GM12878 (cell line): ENCODE results near the gene ERVMER34-1. TPM values are rescaled to one million over a fixed set of nuclear protein-coding genes. Genes with fewer than 3 reads are reported as not detected.

ENCODE experiments used
- ATAC-seq: fragments of 200-7000 bp; cut with Tn5 transposase; 3 replicates; pipeline ENCODE4 v1.9.1; 2020; ENCODE audit warnings: mild to moderate bottlenecking, moderate library complexity
- BruUV-seq: library from RNA; stranded (reverse); fragments of 400-500 nt; replicated peaks from 2 replicates; lab custom pipeline; 2021; lab: Mats Ljungman, UMichigan
- CTCF ChIA-PET: fragments of 300-600 bp; sonication (Branson Sonifier 250); formaldehyde crosslinking; extraction: SDS; loops from one replicate; lab custom pipeline; 2021; ENCODE audit warnings: inconsistent platforms; lab: Yijun Ruan, JAX
- POLR2A ChIA-PET: fragments of 350-600 bp; formaldehyde crosslinking; extraction: SDS; loops from one replicate; lab custom pipeline; 2021; ENCODE audit warnings: inconsistent platforms; lab: Charles Lee
- RAD21 ChIA-PET: fragments of 300-600 bp; sonication (Branson Sonifier 250); formaldehyde crosslinking; loops from one replicate; lab custom pipeline; 2023; ENCODE audit warnings: antibody characterized with exemption; ENCODE audit not compliant: unreplicated experiment; lab: Charles Lee
- SMC1A ChIA-PET: fragments of 300-600 bp; sonication (Branson Sonifier 250); formaldehyde crosslinking; loops from one replicate; lab custom pipeline; 2023; ENCODE audit not compliant: unreplicated experiment, uncharacterized antibody; lab: Charles Lee
- DNase-seq: peaks from one replicate; pipeline ENCODE4 v3.0.0-alpha.2; 2011; ENCODE audit warnings: low read depth, low spot score
- FAIRE-seq: peaks from 3 replicates; lab custom pipeline; 2011; peaks lifted over from hg19 to GRCh38; lab: Jason Lieb, UNC
- H2AFZ ChIP-seq: 2 replicates; pipeline ENCODE4 v1.6.0; 2011; ENCODE audit warnings: low read depth, low read length, control low read depth; ENCODE audit not compliant: control insufficient read depth
- H3K27ac ChIP-seq: 2 replicates; pipeline ENCODE4 v1.5.1; 2011; ENCODE audit warnings: control low read depth; ENCODE audit not compliant: control insufficient read depth, insufficient read depth
- H3K27me3 ChIP-seq, 2 experiments: replicated peaks in 1 of 2; 2 replicates each; pipeline versions ENCODE4 v1.6.0 to v1.6.1; 2011; ENCODE audit warnings: low read length in 1 of 2; ENCODE audit not compliant: control insufficient read depth in 2 of 2, insufficient read depth in 2 of 2
- H3K36me3 ChIP-seq, 2 experiments: 2 replicates each; pipeline ENCODE4 v1.5.1; 2011; ENCODE audit warnings: low read length in 1 of 2; ENCODE audit not compliant: control insufficient read depth in 2 of 2, insufficient read depth in 2 of 2
- H3K4me1 ChIP-seq: 2 replicates; pipeline ENCODE4 v1.6.1; 2011; ENCODE audit warnings: mild to moderate bottlenecking, low read length, moderate library complexity, mixed read lengths; ENCODE audit not compliant: control insufficient read depth, insufficient read depth
- H3K4me2 ChIP-seq: 2 replicates; pipeline ENCODE4 v1.6.0; 2011; ENCODE audit warnings: control low read depth; ENCODE audit not compliant: control insufficient read depth, insufficient read depth
- H3K4me3 ChIP-seq: fragments of 200-600 bp; sonication (generic); 2 replicates; pipeline ENCODE4 v1.5.1; 2016
- H3K79me2 ChIP-seq: 2 replicates; pipeline ENCODE4 v1.6.0; 2011; ENCODE audit warnings: low read length; ENCODE audit not compliant: control insufficient read depth, insufficient read depth
- H3K9ac ChIP-seq: 2 replicates; pipeline ENCODE4 v1.8.0; 2011; ENCODE audit warnings: low read length, control low read depth, mixed read lengths; ENCODE audit not compliant: control insufficient read depth, insufficient read depth
- H3K9me3 ChIP-seq: replicated peaks from 3 replicates; pipeline ENCODE4 v1.5.1; 2011; ENCODE audit warnings: mild to moderate bottlenecking, low read length; ENCODE audit not compliant: control insufficient read depth, insufficient read depth
- H4K20me1 ChIP-seq: 2 replicates; pipeline ENCODE4 v1.6.0; 2011; ENCODE audit not compliant: control insufficient read depth, insufficient read depth
- BACH1 ChIP-seq: fragments of 450-650 bp; IDR thresholded peaks from 2 replicates; pipeline ENCODE4 v1.6.1; 2017; ENCODE audit warnings: mild to moderate bottlenecking, borderline replicate concordance
- BRCA1 ChIP-seq: IDR thresholded peaks from 2 replicates; pipeline ENCODE4 v1.6.1; 2011; ENCODE audit warnings: low read depth, low read length, improper control_type of control experiment
- EP300 ChIP-seq, 2 experiments: fragments of 150-350 bp in 1 of 2; IDR thresholded peaks; 2 replicates each; pipeline ENCODE4 v1.6.1; 2011 to 2012; ENCODE audit warnings: low read depth in 2 of 2, low read length in 2 of 2, borderline replicate concordance in 1 of 2, improper control_type of control experiment in 1 of 2, inconsistent platforms in 1 of 2; ENCODE audit not compliant: control insufficient read depth in 1 of 2
- EZH2 ChIP-seq: IDR thresholded peaks from 2 replicates; pipeline ENCODE4 v1.6.1; 2012; ENCODE audit warnings: low read depth, mild to moderate bottlenecking, control low read depth, inconsistent platforms, low read length, borderline replicate concordance; ENCODE audit not compliant: control insufficient read depth
- IKZF1 ChIP-seq: fragments of 450-650 bp; conservative IDR thresholded peaks from 2 replicates; pipeline ENCODE4 v1.6.1; 2017; ENCODE audit warnings: antibody characterized with exemption, mild to moderate bottlenecking
- JUNB ChIP-seq: IDR thresholded peaks from 2 replicates; pipeline ENCODE4 v1.6.1; 2016; ENCODE audit warnings: antibody characterized with exemption, mild to moderate bottlenecking
- MEF2A ChIP-seq: IDR thresholded peaks from 2 replicates; pipeline ENCODE4 v1.6.1; 2011; ENCODE audit warnings: low read depth, mild to moderate bottlenecking, low read length, moderate library complexity; ENCODE audit not compliant: insufficient read depth
- POLR2AphosphoS5 ChIP-seq: IDR thresholded peaks from 2 replicates; pipeline ENCODE4 v1.6.1; 2011; ENCODE audit warnings: mild to moderate bottlenecking, low read length, inconsistent platforms
- RELB ChIP-seq: fragments of 450-650 bp; IDR thresholded peaks from 2 replicates; pipeline ENCODE4 v1.6.1; 2017; ENCODE audit warnings: low read depth, mild to moderate bottlenecking, moderate library complexity
- SMAD5 ChIP-seq: IDR thresholded peaks from 2 replicates; pipeline ENCODE4 v1.6.1; 2016; ENCODE audit warnings: antibody characterized with exemption, low read depth
- SP1 ChIP-seq: IDR thresholded peaks from one replicate; pipeline ENCODE4 v1.6.1; 2011; ENCODE audit warnings: low read depth, low read length
- SRF ChIP-seq, 2 experiments: IDR thresholded peaks; 2 replicates each; pipeline ENCODE4 v1.6.1; 2011; ENCODE audit warnings: low read depth in 2 of 2, low read length in 2 of 2, mild to moderate bottlenecking in 1 of 2, moderate library complexity in 1 of 2
- ZNF384 ChIP-seq: IDR thresholded peaks from 2 replicates; pipeline ENCODE4 v1.6.1; 2012; ENCODE audit warnings: low read depth, mild to moderate bottlenecking, low read length, improper control_type of control experiment, borderline replicate concordance
- WGBS: methylation state at CpG from one replicate; pipeline ENCODE4 v1.1.6; 2016; ENCODE audit warnings: low lambda C conversion rate; ENCODE audit not compliant: insufficient replicate concordance, insufficient coverage; ENCODE audit errors: missing lambda C conversion rate; 5-methylcytosine and 5-hydroxymethylcytosine counted together
- in situ Hi-C: fragments of 300-500 bp; cut with MboI; formaldehyde crosslinking; loops from 9 replicates; pipeline ENCODE4 v1.14.3; 2018; ENCODE audit warnings: mixed read lengths
- intact Hi-C: fragments of 100-400 bp; cut with micrococcal nuclease; formaldehyde crosslinking; loops from one replicate; pipeline ENCODE4 v1.14.2; 2022; ENCODE audit not compliant: unreplicated experiment
- polyA plus RNA-seq, 11 experiments: library from polyadenylated mRNA; depleted of rRNA in 4 of 11; unstranded in 6 of 11; stranded (reverse) in 5 of 11; fragments of >200 nt; fragmentation: Nextera tagmentation in 4 of 11; fragmentation: Illumina TruSeq in 1 of 11; extraction: Ambion mirVana in 4 of 11; extraction: Trizol in 1 of 11; gene quantifications; 1 replicate in 1 of 11; 2 replicates in 10 of 11; pipeline versions ENCODE4 v1.2.1 to v1.2.3, GENCODE V29; 2011 to 2016; ENCODE audit warnings: inconsistent platforms in 2 of 11, missing spikeins in 2 of 11, low read depth in 1 of 11
- total RNA-seq, 4 experiments: library from RNA; depleted of rRNA in 3 of 4; stranded (reverse); fragments of >200 nt in 3 of 4; fragmentation: Illumina TruSeq in 1 of 4; extraction: Trizol in 1 of 4; gene quantifications; 2 replicates each; pipeline versions ENCODE4 v1.2.1 to v1.2.3, GENCODE V29; 2013 to 2021

Gene ERVMER34-1
- total and polyA plus RNA-seq, 10 of the 15 experiments (the other 5 are each of a cell fraction or from before 2014, with no cell fraction given) = not detected

- no TSS peak for BruUV-seq
- SMC1A ChIA-PET = no interaction called here
- in situ Hi-C loops (no loop called here), intact Hi-C loops (no loop called here)
- H3K4me1 ChIP-seq = peaks cover 10% of the 10 kb centered on the region
- H3K4me3 ChIP-seq = no peak overlapping the region
- RAD21 ChIA-PET = no interaction called here
- CTCF ChIA-PET = no interaction called here
- no peak for ATAC-seq
- no peak overlapping the region for H2AFZ ChIP-seq
- no peak for FAIRE-seq
- POLR2A ChIA-PET = no interaction called here
- H3K9ac ChIP-seq = no peak overlapping the region
- no peaks in the 10 kb centered on the region for H3K36me3 ChIP-seq
- H4K20me1 ChIP-seq = no peaks in the 10 kb centered on the region
- no peaks in the 10 kb centered on the region for H3K79me2 ChIP-seq
- no peak overlapping the region for H3K4me2 ChIP-seq
- H3K27me3 ChIP-seq = no peaks in the 10 kb centered on the region
- H3K9me3 ChIP-seq = no peaks in the 10 kb centered on the region; the same call in 2 of the 3 replicates
- TF ChIP-seq RELB (no peak), POLR2AphosphoS5 (no peak), IKZF1 (no peak), JUNB (no peak), BRCA1 (no peak), EZH2 (no peak), BACH1 (no peak), EP300 (IDR thresholded peaks at IDR 0.05; ENCODE audit: borderline replicate concordance in 1 of 2, control insufficient read depth in 1 of 2, low read depth in 2 of 2, low read length in 2 of 2) (no peak), SMAD5 (no peak), MEF2A (no peak), ZNF384 (no peak), SRF (IDR thresholded peaks at IDR 0.05; ENCODE audit: low read depth in 2 of 2, low read length in 2 of 2) (no peak), SP1 (no peak)
- no peak for DNase-seq
- WGBS = 72% methylated on average over 4 of the region's 4 CpGs
- H3K27ac ChIP-seq = no peak overlapping the region
These were observed 7.7 kb downstream of the ERVMER34-1 start for GRCh38 chr4:52743444-52744019.
